CD4-positive, alpha-beta T cell (primary cell): ENCODE data around the gene PRDM12. TPM values are rescaled to one million over a fixed set of nuclear protein-coding genes. Genes with fewer than 3 reads are reported as not detected.
A peak's percentile ranks its signal among the peaks of the same experiment; 100 is the strongest.

ENCODE experiments used
- ATAC-seq: fragments of 200-7000 bp; cut with Tn5 transposase; one replicate; pipeline ENCODE4 v1.10.0; 2022; ENCODE audit warnings: mild to moderate bottlenecking; ENCODE audit not compliant: poor library complexity
- CTCF ChIA-PET: fragments of 350-600 bp; sonication (Branson Sonifier 250); formaldehyde crosslinking; loops from one replicate; lab custom pipeline; 2021; ENCODE audit warnings: antibody characterized with exemption, inconsistent platforms; lab: Charles Lee
- POLR2A ChIA-PET: fragments of 350-600 bp; sonication (Branson Sonifier 250); formaldehyde crosslinking; loops from one replicate; lab custom pipeline; 2021; ENCODE audit warnings: antibody characterized with exemption, inconsistent platforms; lab: Charles Lee
- DNase-seq, 14 experiments: peaks; one replicate each; pipeline ENCODE4 v3.0.0-alpha.2; 2013 to 2020; ENCODE audit warnings: mixed read lengths in 2 of 14
- H3K27ac ChIP-seq, 2 donors: one replicate each; pipeline versions ENCODE4 v1.5.1 to v1.7.0; 2013; ENCODE audit warnings: low read length in 2 of 2, low read depth in 1 of 2, mild to moderate bottlenecking in 1 of 2
- H3K27me3 ChIP-seq, 2 experiments: 1 replicate in 1 of 2; 2 replicates in 1 of 2; pipeline versions ENCODE4 v1.6.1 to v1.7.0; 2013; ENCODE audit warnings: low read length in 2 of 2, control low read depth in 1 of 2, mild to moderate bottlenecking in 1 of 2, moderate library complexity in 1 of 2; ENCODE audit not compliant: insufficient read depth in 2 of 2, control insufficient read depth in 1 of 2
- H3K36me3 ChIP-seq: one replicate; pipeline ENCODE4 v1.6.1; 2013; ENCODE audit warnings: low read length, control low read depth; ENCODE audit not compliant: insufficient read depth
- H3K4me1 ChIP-seq: one replicate; pipeline ENCODE4 v1.6.1; 2013; ENCODE audit warnings: low read length, control low read depth; ENCODE audit not compliant: insufficient read depth
- H3K4me3 ChIP-seq: one replicate; pipeline ENCODE4 v1.5.1; 2013; ENCODE audit warnings: mild to moderate bottlenecking, low read length, moderate library complexity
- H3K9me3 ChIP-seq, 2 experiments: 1 replicate in 1 of 2; 2 replicates in 1 of 2; pipeline versions ENCODE4 v1.6.1 to v1.7.0; 2013; ENCODE audit warnings: low read length in 2 of 2, mild to moderate bottlenecking in 2 of 2, control low read depth in 1 of 2, moderate library complexity in 1 of 2; ENCODE audit not compliant: control insufficient read depth in 1 of 2, insufficient read depth in 1 of 2
- H3K27ac Mint-ChIP-seq: one replicate; pipeline ENCODE4 v1.8.0; 2020; ENCODE audit warnings: mixed read lengths
- H3K27me3 Mint-ChIP-seq: one replicate; pipeline ENCODE4 v1.8.0; 2021; ENCODE audit warnings: mixed read lengths
- H3K36me3 Mint-ChIP-seq: one replicate; pipeline ENCODE4 v1.8.0; 2021; ENCODE audit warnings: low read depth, mixed read lengths
- H3K4me1 Mint-ChIP-seq: one replicate; pipeline ENCODE4 v1.8.0; 2021; ENCODE audit warnings: low read depth, mixed read lengths
- H3K4me3 Mint-ChIP-seq: one replicate; pipeline ENCODE4 v1.8.0; 2020; ENCODE audit warnings: mild to moderate bottlenecking, mixed read lengths
- H3K9me3 Mint-ChIP-seq: one replicate; pipeline ENCODE4 v1.8.0; 2020; ENCODE audit warnings: mixed read lengths
- intact Hi-C, 2 experiments: fragments of 100-400 bp; cut with DNase I in 1 of 2; cut with micrococcal nuclease in 1 of 2; formaldehyde crosslinking; loops; one replicate each; pipeline versions ENCODE4 v1.15.1 to v1.9.0; 2023 to 2025; cut with DNase I, micrococcal nuclease
- total RNA-seq, 174 experiments: library from RNA in 2 of 174; stranded (reverse) in 2 of 174; gene quantifications; one replicate each; pipeline ENCODE4 v1.2.3 and lab custom pipeline; 2021 to 2026
- TF ChIP-seq, protein P1 (sequence below): fragments of 200-600 bp; IDR thresholded peaks from one replicate; pipeline ENCODE4 v1.8.0; 2022; ENCODE audit warnings: antibody characterized with exemption, mild to moderate bottlenecking

Gene PRDM12
- total RNA-seq, 2 experiments from 2014 or later = 0.14 TPM; not detected in 1

DNA sequence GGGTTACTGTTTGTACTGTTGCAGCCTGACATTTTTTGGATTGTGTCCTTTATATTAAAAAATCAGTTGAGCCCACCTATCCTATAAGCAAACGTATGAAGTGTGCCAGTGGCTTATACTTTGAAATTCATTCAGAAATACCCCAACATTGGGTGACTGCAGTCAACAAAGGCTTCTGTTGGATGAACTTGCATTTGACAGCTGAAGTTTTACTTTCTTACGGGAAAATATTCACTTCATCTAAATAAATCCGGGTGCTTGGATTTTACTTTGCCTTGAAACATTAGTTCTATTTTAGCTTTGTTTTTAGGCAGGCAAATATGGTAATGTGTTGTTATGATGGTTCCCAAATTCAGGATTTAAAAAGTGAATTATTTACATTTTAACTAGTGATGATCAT lies 50.9 kb downstream of the PRDM12 start:
- TF ChIP-seq, protein P1, sequence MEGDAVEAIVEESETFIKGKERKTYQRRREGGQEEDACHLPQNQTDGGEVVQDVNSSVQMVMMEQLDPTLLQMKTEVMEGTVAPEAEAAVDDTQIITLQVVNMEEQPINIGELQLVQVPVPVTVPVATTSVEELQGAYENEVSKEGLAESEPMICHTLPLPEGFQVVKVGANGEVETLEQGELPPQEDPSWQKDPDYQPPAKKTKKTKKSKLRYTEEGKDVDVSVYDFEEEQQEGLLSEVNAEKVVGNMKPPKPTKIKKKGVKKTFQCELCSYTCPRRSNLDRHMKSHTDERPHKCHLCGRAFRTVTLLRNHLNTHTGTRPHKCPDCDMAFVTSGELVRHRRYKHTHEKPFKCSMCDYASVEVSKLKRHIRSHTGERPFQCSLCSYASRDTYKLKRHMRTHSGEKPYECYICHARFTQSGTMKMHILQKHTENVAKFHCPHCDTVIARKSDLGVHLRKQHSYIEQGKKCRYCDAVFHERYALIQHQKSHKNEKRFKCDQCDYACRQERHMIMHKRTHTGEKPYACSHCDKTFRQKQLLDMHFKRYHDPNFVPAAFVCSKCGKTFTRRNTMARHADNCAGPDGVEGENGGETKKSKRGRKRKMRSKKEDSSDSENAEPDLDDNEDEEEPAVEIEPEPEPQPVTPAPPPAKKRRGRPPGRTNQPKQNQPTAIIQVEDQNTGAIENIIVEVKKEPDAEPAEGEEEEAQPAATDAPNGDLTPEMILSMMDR = no peak
- ATAC-seq (no peak), DNase-seq (no peak)
- Mint-ChIP-seq H3K9me3 (no peaks in the 10 kb centered on the region), H3K4me1 (peaks cover 45% of the 10 kb centered on the region), H3K4me3 (peak overlapping the region; percentile 93), H3K27me3 (no peaks in the 10 kb centered on the region), H3K27ac (peak overlapping the region; percentile 91), H3K36me3 (peaks cover under 1% of the 10 kb centered on the region)
- Histone ChIP-seq H3K4me3 (no peak overlapping the region), H3K4me1 (peaks cover 29% of the 10 kb centered on the region), H3K9me3 (no peaks in the 10 kb centered on the region), H3K27ac (no peak overlapping the region), H3K36me3 (no peaks in the 10 kb centered on the region), H3K27me3 (no peaks in the 10 kb centered on the region)
- POLR2A ChIA-PET = no interaction called here
- CTCF ChIA-PET = interaction anchor here (0.9 to 1.4 kb wide), 3 partner anchors 13 to 126 kb away, joined by 4 to 9 read pairs (median 5); no protein-coding TSS in a partner anchor
- intact Hi-C loops = no loop called here

DNA sequence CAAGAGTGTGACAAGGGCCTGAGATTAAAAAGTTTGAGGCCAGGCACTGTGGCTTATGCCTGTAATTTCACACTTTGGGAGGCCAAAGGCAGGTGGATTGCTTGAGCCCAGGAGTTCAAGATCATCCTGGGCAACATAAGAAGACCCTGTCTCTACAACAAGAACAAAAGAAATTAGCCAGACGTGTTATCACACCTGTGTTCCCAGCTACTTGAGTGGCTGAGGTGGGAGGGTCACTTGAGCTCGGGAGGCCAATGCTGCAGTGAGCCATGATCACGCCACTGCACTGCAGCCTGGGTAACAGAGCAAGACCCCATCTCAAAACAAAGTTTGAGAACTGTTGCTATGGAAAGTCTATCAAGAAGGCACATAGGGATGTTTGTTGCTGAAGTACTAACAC lies 54.2 kb downstream of the PRDM12 start:
- intact Hi-C loops = no loop called here
- DNase-seq (no peak), ATAC-seq (no peak)
- Mint-ChIP-seq H3K4me1 (peaks cover 54% of the 10 kb centered on the region), H3K27me3 (no peaks in the 10 kb centered on the region), H3K27ac (no peak overlapping the region), H3K36me3 (peaks cover 5% of the 10 kb centered on the region), H3K4me3 (no peak overlapping the region), H3K9me3 (no peaks in the 10 kb centered on the region)
- no peak overlapping the region for H3K27ac ChIP-seq
- H3K4me1 ChIP-seq = peaks cover 18% of the 10 kb centered on the region
- H3K27me3 ChIP-seq = no peaks in the 10 kb centered on the region
- no peaks in the 10 kb centered on the region for H3K36me3 ChIP-seq
- ChIA-PET CTCF (interaction anchor here (1.2 kb wide), 1 partner anchor 17 kb away, joined by 7 read pairs; no protein-coding TSS in a partner anchor), POLR2A (interaction anchor here (0.6 kb wide), 1 partner anchor 9 kb away, joined by 3 read pairs; no protein-coding TSS in a partner anchor)
- no peak overlapping the region for H3K4me3 ChIP-seq
- no peaks in the 10 kb centered on the region for H3K9me3 ChIP-seq
- TF ChIP-seq, protein P1 = no peak

DNA sequence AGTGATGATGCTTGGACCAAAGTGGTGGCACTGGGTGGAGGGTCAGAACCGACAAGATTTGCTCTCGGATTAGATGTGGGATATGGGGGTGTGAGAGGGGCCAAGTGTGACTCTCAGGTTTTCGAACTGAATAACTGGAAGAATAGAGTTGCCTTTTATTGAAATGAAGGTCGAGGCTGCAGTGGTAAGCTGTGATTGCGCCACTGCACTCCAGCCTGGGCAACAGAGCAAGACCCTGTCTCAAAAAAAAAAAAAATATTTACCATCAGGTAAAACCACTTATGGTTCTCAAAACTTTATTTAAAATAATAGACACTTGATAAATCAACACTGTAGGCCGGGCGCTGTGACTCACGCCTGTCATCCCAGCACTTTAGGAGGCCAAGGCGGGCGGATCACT lies 56.4 kb downstream of the PRDM12 start:
- CTCF ChIA-PET = no interaction called here
- no peak overlapping the region for H3K27ac ChIP-seq

More for the DNA sequence above, 56.4 kb downstream of the PRDM12 start:
- Histone ChIP-seq H3K9me3 (no peaks in the 10 kb centered on the region), H3K4me3 (no peak overlapping the region), H3K36me3 (no peaks in the 10 kb centered on the region), H3K4me1 (peaks cover 7% of the 10 kb centered on the region), H3K27me3 (no peaks in the 10 kb centered on the region)
- peaks cover 5% of the 10 kb centered on the region for H3K36me3 Mint-ChIP-seq
- TF ChIP-seq, protein P1 = no peak
- H3K27me3 Mint-ChIP-seq = no peaks in the 10 kb centered on the region
- H3K4me1 Mint-ChIP-seq = peaks cover 32% of the 10 kb centered on the region
- intact Hi-C loops = no loop called here
- ATAC-seq (no peak), DNase-seq (no peak)
- no peaks in the 10 kb centered on the region for H3K9me3 Mint-ChIP-seq
- H3K4me3 Mint-ChIP-seq = no peak overlapping the region
- POLR2A ChIA-PET = no interaction called here
- no peak overlapping the region for H3K27ac Mint-ChIP-seq
